Glomerular visceral epithelial cell (primary cell): ENCODE measurements around the gene EFNA4.

Experiments used
- DNase-seq: peaks from one replicate; pipeline ENCODE4 v3.0.0-alpha.2; 2016; ENCODE audit errors: extremely low spot score

The EFNA4 gene

GRCh38 chr1:155063550-155064110 lies at the start of gene EFNA4:
TSS of gene EFNA4 (plus strand) at chr1:155063740. CDS start at chr1:155063824, 84 bp downstream.
- peak; percentile 87 for DNase-seq

- DNase-seq: no peak
Measured at GRCh38 chr1:155014709-155015508, 48.6 kb upstream of the EFNA4 start.

- DNase-seq: no peak
Measured at GRCh38 chr1:155015527-155016230, 47.9 kb upstream of the EFNA4 start.

- DNase-seq: no peak
Measured at GRCh38 chr1:155016231-155016831, 47.2 kb upstream of the EFNA4 start.

- DNase-seq: peak; percentile 97
Measured at GRCh38 chr1:155017041-155017945, 46.2 kb upstream of the EFNA4 start.

- no peak for DNase-seq
Measured at GRCh38 chr1:155017946-155018316, 45.6 kb upstream of the EFNA4 start.

- no peak for DNase-seq
Measured at GRCh38 chr1:155018617-155019348, 44.8 kb upstream of the EFNA4 start.

- DNase-seq: no peak
Measured at GRCh38 chr1:155019377-155020245, 43.9 kb upstream of the EFNA4 start.

GRCh38 chr1:155022136-155022926 lies 41.2 kb upstream of the EFNA4 start:
- no peak for DNase-seq

GRCh38 chr1:155022927-155023236 lies 40.7 kb upstream of the EFNA4 start:
- DNase-seq: peak; percentile 26

GRCh38 chr1:155023627-155024026 lies 39.9 kb upstream of the EFNA4 start:
- no peak for DNase-seq

GRCh38 chr1:155024315-155024714 lies 39.2 kb upstream of the EFNA4 start:
- DNase-seq: no peak

- DNase-seq: no peak
Measured at GRCh38 chr1:155026154-155026553, 37.4 kb upstream of the EFNA4 start.

- DNase-seq: peak; percentile 57
Measured at GRCh38 chr1:155026588-155026987, 37.0 kb upstream of the EFNA4 start.

GRCh38 chr1:155029513-155030242 lies 33.9 kb upstream of the EFNA4 start:
- DNase-seq: no peak

GRCh38 chr1:155030243-155030795 lies 33.2 kb upstream of the EFNA4 start:
- DNase-seq: no peak

- DNase-seq: no peak
Measured at GRCh38 chr1:155030899-155031298, 32.6 kb upstream of the EFNA4 start.

- DNase-seq: no peak
Measured at GRCh38 chr1:155032886-155033285, 30.7 kb upstream of the EFNA4 start.
